Lower leg skin (tissue), 3 donors: Measurements from ENCODE around the gene CABLES1.

Experiments used
- POLR2A ChIP-seq, 2 donors: fragments of 450-650 bp; IDR thresholded peaks; one replicate each; pipeline ENCODE4 v1.6.1; 2016 to 2017; ENCODE audit warnings: antibody characterized with exemption in 2 of 2, mild to moderate bottlenecking in 1 of 2, moderate library complexity in 1 of 2
- TF ChIP-seq, protein P1 (sequence below), 3 donors: fragments of 450-650 bp; IDR thresholded peaks; one replicate each; pipeline ENCODE4 v1.5.1; 2016; ENCODE audit warnings: antibody characterized with exemption in 3 of 3, mild to moderate bottlenecking in 3 of 3, moderate library complexity in 2 of 3

DNA sequence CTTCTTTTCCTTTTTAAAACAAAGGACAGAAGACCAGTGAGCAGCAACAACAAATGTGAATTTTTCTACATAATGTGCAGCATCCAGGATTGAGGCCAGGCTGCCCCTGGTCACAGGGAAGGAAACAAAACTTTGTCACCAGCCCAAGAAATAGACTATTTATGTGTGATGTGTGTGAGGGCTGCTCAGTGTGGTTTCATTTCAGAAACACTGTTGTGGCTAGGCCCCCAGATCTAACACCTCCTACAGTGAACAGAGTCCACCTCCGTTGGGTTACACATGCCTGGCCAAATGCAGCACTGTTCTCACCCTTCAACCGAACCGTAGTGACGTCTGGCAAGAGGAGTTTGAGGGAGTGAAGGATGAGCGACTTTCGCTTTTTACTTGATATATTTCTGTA, 171.5 kb downstream of the CABLES1 start:
- TF ChIP-seq, protein P1, sequence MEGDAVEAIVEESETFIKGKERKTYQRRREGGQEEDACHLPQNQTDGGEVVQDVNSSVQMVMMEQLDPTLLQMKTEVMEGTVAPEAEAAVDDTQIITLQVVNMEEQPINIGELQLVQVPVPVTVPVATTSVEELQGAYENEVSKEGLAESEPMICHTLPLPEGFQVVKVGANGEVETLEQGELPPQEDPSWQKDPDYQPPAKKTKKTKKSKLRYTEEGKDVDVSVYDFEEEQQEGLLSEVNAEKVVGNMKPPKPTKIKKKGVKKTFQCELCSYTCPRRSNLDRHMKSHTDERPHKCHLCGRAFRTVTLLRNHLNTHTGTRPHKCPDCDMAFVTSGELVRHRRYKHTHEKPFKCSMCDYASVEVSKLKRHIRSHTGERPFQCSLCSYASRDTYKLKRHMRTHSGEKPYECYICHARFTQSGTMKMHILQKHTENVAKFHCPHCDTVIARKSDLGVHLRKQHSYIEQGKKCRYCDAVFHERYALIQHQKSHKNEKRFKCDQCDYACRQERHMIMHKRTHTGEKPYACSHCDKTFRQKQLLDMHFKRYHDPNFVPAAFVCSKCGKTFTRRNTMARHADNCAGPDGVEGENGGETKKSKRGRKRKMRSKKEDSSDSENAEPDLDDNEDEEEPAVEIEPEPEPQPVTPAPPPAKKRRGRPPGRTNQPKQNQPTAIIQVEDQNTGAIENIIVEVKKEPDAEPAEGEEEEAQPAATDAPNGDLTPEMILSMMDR (IDR thresholded peaks at IDR 0.05): no peak
- no peak for TF ChIP-seq POLR2A (IDR thresholded peaks at IDR 0.05)
